HG03280 (cell line): ENCODE data around the gene LTB4R.
"Not testable (repeated sequence)": the region's sequence is repeated elsewhere in the genome, so short reads cannot be mapped to it uniquely, and the experiment has no call there.

Experiments
- ATAC-seq: cut with Tn5 transposase; IDR thresholded peaks from one replicate; pipeline ENCODE4 v1.9.1; 2021; ENCODE audit warnings: mild to moderate bottlenecking, moderate library complexity; ENCODE audit not compliant: unreplicated experiment

The LTB4R gene

GRCh38 chr14:24317141-24317928, 6.0 kb downstream of the LTB4R start:
- no peak for ATAC-seq

GRCh38 chr14:24321212-24321975, 10.1 kb downstream of the LTB4R start:
- ATAC-seq = no peak

- ATAC-seq = no peak
Observed at GRCh38 chr14:24322672-24323071, 11.4 kb downstream of the LTB4R start.

- no peak for ATAC-seq
Observed at GRCh38 chr14:24323341-24323740, 12.0 kb downstream of the LTB4R start.

- ATAC-seq = no peak
Observed at GRCh38 chr14:24324024-24324423, 12.7 kb downstream of the LTB4R start.

- no peak for ATAC-seq
Observed at GRCh38 chr14:24325041-24325530, 13.8 kb downstream of the LTB4R start.

GRCh38 chr14:24325963-24326362, 14.7 kb downstream of the LTB4R start:
- no peak for ATAC-seq

GRCh38 chr14:24327303-24327702, 16.0 kb downstream of the LTB4R start:
- ATAC-seq = no peak

GRCh38 chr14:24327914-24328313, 16.6 kb downstream of the LTB4R start:
- ATAC-seq = not testable (repeated sequence)

- ATAC-seq = no peak
Observed at GRCh38 chr14:24329073-24329663, 17.9 kb downstream of the LTB4R start.

- no peak for ATAC-seq
Observed at GRCh38 chr14:24329736-24330135, 18.4 kb downstream of the LTB4R start.

- no peak for ATAC-seq
Observed at GRCh38 chr14:24330973-24331674, 19.8 kb downstream of the LTB4R start.

- ATAC-seq = no peak
Observed at GRCh38 chr14:24331731-24332267, 20.5 kb downstream of the LTB4R start.

- ATAC-seq = peak; percentile 82
Observed at GRCh38 chr14:24332268-24332993, 21.1 kb downstream of the LTB4R start.

GRCh38 chr14:24334431-24335291, 23.4 kb downstream of the LTB4R start, which contains the start of gene ADCY4:
Gene ADCY4, minus strand, starts transcription at chr14:24335071. Its CDS starts 419 bp downstream, at chr14:24334652.
- ATAC-seq = no peak

GRCh38 chr14:24335461-24336171, 24.3 kb downstream of the LTB4R start:
- no peak for ATAC-seq

GRCh38 chr14:24337144-24337823, 26.0 kb downstream of the LTB4R start:
- no peak for ATAC-seq

- ATAC-seq = no peak
Observed at GRCh38 chr14:24337824-24338175, 26.5 kb downstream of the LTB4R start.
